NB4 (cell line): Measurements from ENCODE around the gene PODXL.

Experiments
- MYC ChIP-seq: IDR thresholded peaks from 2 replicates; pipeline ENCODE4 v1.6.1; 2011; ENCODE audit warnings: low read depth, low read length
- POLR2A ChIP-seq: IDR thresholded peaks from 2 replicates; pipeline ENCODE4 v1.6.1; 2011; ENCODE audit warnings: mild to moderate bottlenecking; ENCODE audit not compliant: insufficient read length; ENCODE audit errors: extremely low read depth
- TF ChIP-seq, protein P1 (sequence below): IDR thresholded peaks from one replicate; pipeline ENCODE4 v1.5.1; 2012; ENCODE audit warnings: low read depth, low read length
- TF ChIP-seq, protein P2 (sequence below): IDR thresholded peaks from 2 replicates; pipeline ENCODE4 v1.6.1; 2011; ENCODE audit warnings: low read depth, low read length

DNA sequence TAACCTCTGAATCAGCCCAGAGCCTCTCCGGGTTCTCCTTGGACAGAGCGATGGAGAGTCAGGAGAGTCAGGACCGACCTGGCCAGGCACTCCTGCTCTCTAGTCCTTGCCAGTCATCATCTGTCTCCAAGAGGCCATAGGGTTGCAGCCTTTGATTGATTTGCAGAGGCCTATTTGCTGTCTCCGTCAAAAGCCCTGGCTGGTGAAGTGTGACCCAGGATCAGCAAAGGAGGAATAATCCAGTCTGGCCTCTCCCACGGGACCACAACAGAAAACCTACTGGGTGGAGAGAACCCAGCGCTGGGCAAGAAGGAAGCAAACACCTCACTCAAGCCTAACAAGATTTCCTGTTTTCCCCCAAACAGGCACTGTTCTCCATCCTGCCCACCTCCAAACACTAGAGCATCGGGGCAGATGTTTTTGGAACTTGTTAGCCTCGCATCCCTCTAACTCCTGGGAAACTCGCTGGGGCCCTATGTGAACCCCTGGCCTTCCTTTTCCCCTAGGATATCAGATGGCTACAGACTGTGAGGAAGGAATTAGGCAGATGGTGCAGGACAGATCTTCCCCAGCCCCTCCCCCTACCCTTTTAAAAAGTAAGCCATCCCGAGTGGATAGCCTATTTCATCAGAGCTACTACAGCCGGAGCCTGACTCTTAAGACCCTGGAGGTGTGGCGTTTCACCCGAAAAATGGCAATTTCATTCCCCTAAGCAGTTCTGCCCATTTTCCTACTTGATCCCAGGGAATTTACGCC lies 54.3 kb downstream of the PODXL start:
- TF ChIP-seq, protein P1, sequence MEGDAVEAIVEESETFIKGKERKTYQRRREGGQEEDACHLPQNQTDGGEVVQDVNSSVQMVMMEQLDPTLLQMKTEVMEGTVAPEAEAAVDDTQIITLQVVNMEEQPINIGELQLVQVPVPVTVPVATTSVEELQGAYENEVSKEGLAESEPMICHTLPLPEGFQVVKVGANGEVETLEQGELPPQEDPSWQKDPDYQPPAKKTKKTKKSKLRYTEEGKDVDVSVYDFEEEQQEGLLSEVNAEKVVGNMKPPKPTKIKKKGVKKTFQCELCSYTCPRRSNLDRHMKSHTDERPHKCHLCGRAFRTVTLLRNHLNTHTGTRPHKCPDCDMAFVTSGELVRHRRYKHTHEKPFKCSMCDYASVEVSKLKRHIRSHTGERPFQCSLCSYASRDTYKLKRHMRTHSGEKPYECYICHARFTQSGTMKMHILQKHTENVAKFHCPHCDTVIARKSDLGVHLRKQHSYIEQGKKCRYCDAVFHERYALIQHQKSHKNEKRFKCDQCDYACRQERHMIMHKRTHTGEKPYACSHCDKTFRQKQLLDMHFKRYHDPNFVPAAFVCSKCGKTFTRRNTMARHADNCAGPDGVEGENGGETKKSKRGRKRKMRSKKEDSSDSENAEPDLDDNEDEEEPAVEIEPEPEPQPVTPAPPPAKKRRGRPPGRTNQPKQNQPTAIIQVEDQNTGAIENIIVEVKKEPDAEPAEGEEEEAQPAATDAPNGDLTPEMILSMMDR, result no peak
- TF ChIP-seq, protein P2, sequence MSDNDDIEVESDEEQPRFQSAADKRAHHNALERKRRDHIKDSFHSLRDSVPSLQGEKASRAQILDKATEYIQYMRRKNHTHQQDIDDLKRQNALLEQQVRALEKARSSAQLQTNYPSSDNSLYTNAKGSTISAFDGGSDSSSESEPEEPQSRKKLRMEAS, result no peak
- TF ChIP-seq POLR2A, result no peak
- no peak for TF ChIP-seq MYC
